Body of pancreas (tissue), 4 donors: ENCODE data around the gene NUDT12.

Experiments used
- CTCF ChIP-seq, 7 experiments: fragments of 450-650 bp in 4 of 7; fragments of 200-600 bp in 3 of 7; sonication (generic) in 3 of 7; IDR thresholded peaks; one replicate each; pipeline ENCODE4 v1.5.1; 2016 to 2019; ENCODE audit warnings: antibody characterized with exemption in 7 of 7
- POLR2A ChIP-seq, 3 donors: fragments of 450-650 bp; IDR thresholded peaks; one replicate each; pipeline ENCODE4 v1.6.1; 2016; ENCODE audit warnings: antibody characterized with exemption in 3 of 3, mild to moderate bottlenecking in 2 of 3

- TF ChIP-seq CTCF (IDR thresholded peaks at IDR 0.05), result no peak
- no peak for TF ChIP-seq POLR2A (IDR thresholded peaks at IDR 0.05)
Observed at GRCh38 chr5:103605277-103605676, 42.7 kb upstream of the NUDT12 start.
